NCI-H2227 treated with DMSO at 0.1 percent for 48 hours (cell line): ENCODE results near the gene ARSG.

ENCODE experiments used
- DNase-seq: peaks from one replicate; lab custom pipeline; 2025; lab: John Stamatoyannopoulos, UW

Gene ARSG

GRCh38 chr17:68378268-68379176, 87.2 kb downstream of the ARSG start:
- DNase-seq: no peak

GRCh38 chr17:68379177-68379510, 87.8 kb downstream of the ARSG start:
- DNase-seq: no peak

- DNase-seq: no peak
Measured at GRCh38 chr17:68379692-68380677, 88.7 kb downstream of the ARSG start.

- DNase-seq: no peak
Measured at GRCh38 chr17:68381076-68381900, 90.0 kb downstream of the ARSG start.

GRCh38 chr17:68382582-68383085, 91.3 kb downstream of the ARSG start:
- DNase-seq: no peak

GRCh38 chr17:68383120-68383442, 91.8 kb downstream of the ARSG start:
- DNase-seq: no peak

- no peak for DNase-seq
Measured at GRCh38 chr17:68383443-68384321, 92.4 kb downstream of the ARSG start.

GRCh38 chr17:68384471-68384870, 93.2 kb downstream of the ARSG start:
- no peak for DNase-seq

GRCh38 chr17:68384941-68385340, 93.6 kb downstream of the ARSG start:
- no peak for DNase-seq

GRCh38 chr17:68385490-68386215, 94.4 kb downstream of the ARSG start:
- DNase-seq: no peak

- no peak for DNase-seq
Measured at GRCh38 chr17:68387435-68388218, 96.3 kb downstream of the ARSG start.

GRCh38 chr17:68389041-68389440, 97.7 kb downstream of the ARSG start:
- no peak for DNase-seq

- no peak for DNase-seq
Measured at GRCh38 chr17:68390888-68391545, 99.7 kb downstream of the ARSG start.

- DNase-seq: no peak
Measured at GRCh38 chr17:68391561-68392268, 100.4 kb downstream of the ARSG start.

GRCh38 chr17:68394608-68395331, 103.5 kb downstream of the ARSG start:
- no peak for DNase-seq

- no peak for DNase-seq
Measured at GRCh38 chr17:68396226-68397107, 105.2 kb downstream of the ARSG start.
